NCI-H345 (cell line): ENCODE data around the gene HSD17B8.
"Not testable (repeated sequence)": the region's sequence is repeated elsewhere in the genome, so short reads cannot be mapped to it uniquely, and the experiment has no call there.

ENCODE experiments used
- DNase-seq: peaks from one replicate; lab custom pipeline; 2025; lab: John Stamatoyannopoulos, UW

HSD17B8 gene

GRCh38 chr6:33206027-33206863, 1.8 kb downstream of the HSD17B8 start:
- DNase-seq, result no peak

- DNase-seq, result no peak
Measured at GRCh38 chr6:33206864-33207551, 2.6 kb downstream of the HSD17B8 start.

- no peak for DNase-seq
Measured at GRCh38 chr6:33207552-33208090, 3.2 kb downstream of the HSD17B8 start.

GRCh38 chr6:33208091-33208967, 3.9 kb downstream of the HSD17B8 start, which contains the start of gene RING1:
Gene RING1, plus strand, starts transcription at chr6:33208500. Its CDS starts 323 bp downstream, at chr6:33208823.
- peak; percentile 75 for DNase-seq

GRCh38 chr6:33209856-33210255, 5.4 kb downstream of the HSD17B8 start:
- DNase-seq, result no peak

GRCh38 chr6:33211136-33211535, 6.7 kb downstream of the HSD17B8 start:
- DNase-seq, result no peak

GRCh38 chr6:33211666-33212422, 7.4 kb downstream of the HSD17B8 start:
- DNase-seq, result no peak

GRCh38 chr6:33212857-33213165, 8.4 kb downstream of the HSD17B8 start:
- no peak for DNase-seq

GRCh38 chr6:33213166-33213988, 8.9 kb downstream of the HSD17B8 start:
- no peak for DNase-seq

- no peak for DNase-seq
Measured at GRCh38 chr6:33213989-33214335, 9.5 kb downstream of the HSD17B8 start.

- DNase-seq, result no peak
Measured at GRCh38 chr6:33215271-33216116, 11.0 kb downstream of the HSD17B8 start.

- no peak for DNase-seq
Measured at GRCh38 chr6:33216117-33216649, 11.7 kb downstream of the HSD17B8 start.

- DNase-seq, result no peak
Measured at GRCh38 chr6:33217246-33217645, 12.8 kb downstream of the HSD17B8 start.

GRCh38 chr6:33217681-33218080, 13.2 kb downstream of the HSD17B8 start:
- no peak for DNase-seq

- not testable (repeated sequence) for DNase-seq
Measured at GRCh38 chr6:33226503-33227120, 22.2 kb downstream of the HSD17B8 start.

GRCh38 chr6:33235221-33235634, 30.8 kb downstream of the HSD17B8 start:
- no peak for DNase-seq

- DNase-seq, result no peak
Measured at GRCh38 chr6:33236328-33236727, 31.9 kb downstream of the HSD17B8 start.

- DNase-seq, result no peak
Measured at GRCh38 chr6:33236852-33237251, 32.4 kb downstream of the HSD17B8 start.

GRCh38 chr6:33237741-33238140, 33.3 kb downstream of the HSD17B8 start:
- no peak for DNase-seq
